Heart right ventricle (tissue), 16 donors: Measurements from ENCODE around the gene NEDD4L. TPM values are rescaled to one million over a fixed set of nuclear protein-coding genes. Genes with fewer than 3 reads are reported as not detected.

ENCODE experiments used
- ATAC-seq, 8 donors: fragments of 200-7000 bp; cut with Tn5 transposase; one replicate each; pipeline ENCODE4 v1.9.1; 2020; ENCODE audit warnings: mild to moderate bottlenecking in 8 of 8, moderate library complexity in 8 of 8, moderate number of reproducible peaks in 1 of 8
- DNase-seq, 2 donors: peaks; one replicate each; pipeline ENCODE4 v3.0.0-alpha.2; 2020
- H3K27ac ChIP-seq, 10 donors: fragments of 200-600 bp; sonication (generic) in 2 of 10; one replicate each; pipeline versions ENCODE4 v1.5.0 to v1.8.0; 2020 to 2022; ENCODE audit warnings: mild to moderate bottlenecking in 3 of 10
- H3K27me3 ChIP-seq, 7 donors: fragments of 200-600 bp; one replicate each; pipeline ENCODE4 v1.8.0; 2021 to 2022; ENCODE audit warnings: mild to moderate bottlenecking in 2 of 7
- H3K36me3 ChIP-seq, 9 donors: fragments of 200-600 bp; sonication (generic) in 1 of 9; one replicate each; pipeline versions ENCODE4 v1.5.0 to v1.8.0; 2020 to 2022; ENCODE audit warnings: mild to moderate bottlenecking in 2 of 9
- H3K4me1 ChIP-seq, 9 donors: fragments of 200-600 bp; sonication (generic) in 1 of 9; one replicate each; pipeline versions ENCODE4 v1.5.0 to v1.8.0; 2020 to 2022; ENCODE audit warnings: mild to moderate bottlenecking in 4 of 9
- H3K4me3 ChIP-seq, 10 donors: fragments of 200-600 bp; sonication (generic) in 2 of 10; one replicate each; pipeline versions ENCODE4 v1.5.0 to v1.8.0; 2020 to 2022; ENCODE audit warnings: mild to moderate bottlenecking in 7 of 10, moderate library complexity in 2 of 10
- H3K9me3 ChIP-seq, 11 donors: fragments of 200-600 bp in 10 of 11; sonication (generic) in 2 of 11; one replicate each; pipeline versions ENCODE4 v1.5.0 to v1.8.0; 2013 to 2022; ENCODE audit warnings: mild to moderate bottlenecking in 2 of 11, control low read depth in 1 of 11, moderate library complexity in 1 of 11
- CTCF ChIP-seq, 9 donors: fragments of 200-600 bp; sonication (generic) in 2 of 9; IDR thresholded peaks; one replicate each; pipeline versions ENCODE4 v1.5.0 to v1.8.0; 2021 to 2022; ENCODE audit warnings: antibody characterized with exemption in 9 of 9, mild to moderate bottlenecking in 5 of 9, moderate library complexity in 1 of 9
- WGBS, 2 donors: extraction: QIAGEN DNeasy Blood & Tissue Kit; methylation state at CpG; one replicate each; pipeline ENCODE4 v1.1.7; 2013; ENCODE audit warnings: inconsistent platforms in 1 of 2; 5-methylcytosine and 5-hydroxymethylcytosine counted together
- intact Hi-C, 10 donors: fragments of 100-400 bp; cut with DNase I; formaldehyde crosslinking; loops; one replicate each; pipeline versions ENCODE4 v1.11.1 to v1.14.2; 2022
- polyA plus RNA-seq, 2 donors: library from polyadenylated mRNA; stranded (reverse); fragments of 200-250 nt; gene quantifications; one replicate each; pipeline ENCODE4 v1.2.3, GENCODE V29; 2013
- total RNA-seq, 10 donors: library from RNA; stranded (reverse); fragmentation: NEBNext Ultra II Directional in 3 of 10; extraction: Animal tissue kit (Norgen Biotek cat#: 25700) in 3 of 10; gene quantifications; one replicate each; pipeline versions ENCODE4 v1.2.1 to v1.2.4, GENCODE V29; 2021 to 2023
- donor health status: Arrhythmogenic right ventricular cardiomyopathy.
- donor health status: ischemic (EF 13 %, LVEDD 7.1; RV severe dilation, severe dysfunction).
- donor health status: healthy with polysubstance abuse.
- donor health status: DM: no; HTN: yes; CAD: no.
- donor health status: DM: no; HTN: no; CAD: no.
- donor health status: ischemic (EF 25% LVEDD 6.9; RV normal size, moderate dysfunction).
- donor health status: ischemic (EF 25% LVEDD 5.7; RV mildly dilated, moderate dysfunction).
- donor health status: healthy.
- donor health status: DM: yes; HTN: yes; CAD: no.
- donor health status: Ischemic cardiomyopathy.
- donor health status: ischemic (EF 35%, LVEDD 5.7; RV mildly dilated, moderate dysfunction).
- donor health status: nonischemic (EF 11% LVEDD 7.7; RV severe dilation, severe dysfunction).
- donor health status: DM: yes; HTN: yes; CAD: no.
- donor health status: PGD.
- donor health status: ischemic (EF 29% LVEDD 5.4; RV normal size, mild dysfunction).
- donor health status: nonischemic (EF 23%, LVEDD 6.1; RV moderate dilation, normal function).

The NEDD4L gene
- total and polyA plus RNA-seq, 12 donors: 9.6 to 67.1 (median 49.4) TPM

- DNase-seq (no peak), ATAC-seq (no peak)
- intact Hi-C loops: loop anchor here in 3 of 10 donors (5.0 to 10.0 kb wide), 4 partner anchors 47 to 137 kb away; no protein-coding TSS in a partner anchor
- WGBS, 2 donors: 90 to 91% methylated on average over 6 of the region's 6 CpGs
- Histone ChIP-seq H3K27ac (no peak overlapping the region), H3K36me3 (no peaks in the 10 kb centered on the region), H3K4me3 (no peak overlapping the region), H3K9me3 (no peaks in the 10 kb centered on the region), H3K27me3 (no peaks in the 10 kb centered on the region), H3K4me1 (peaks cover 0 to 23% (median 0%) of the 10 kb centered on the region in 9 donors)
- TF ChIP-seq CTCF (IDR thresholded peaks at IDR 0.05): no peak
Observed at GRCh38 chr18:58187674-58188073, 143.6 kb downstream of the NEDD4L start.

GRCh38 chr18:58188996-58189395 lies 145.0 kb downstream of the NEDD4L start:
- H3K36me3 ChIP-seq: no peaks in the 10 kb centered on the region
- peaks cover 0 to 5% (median 0%) of the 10 kb centered on the region in 7 donors for H3K27me3 ChIP-seq
- H3K4me3 ChIP-seq: no peak overlapping the region
- no peak for TF ChIP-seq CTCF (IDR thresholded peaks at IDR 0.05)
- WGBS, 2 donors: 61 to 78% methylated on average over 5 of the region's 5 CpGs
- H3K9me3 ChIP-seq: no peaks in the 10 kb centered on the region
- DNase-seq (no peak), ATAC-seq (peak in 1 of 8 donors; percentile 11)
- intact Hi-C loops: loop anchor here in 3 of 10 donors (5.0 to 10.0 kb wide), 4 partner anchors 46 to 136 kb away; no protein-coding TSS in a partner anchor
- H3K4me1 ChIP-seq: peaks cover 0 to 28% (median 0%) of the 10 kb centered on the region in 9 donors
- H3K27ac ChIP-seq: peak overlapping the region in 2 of 10 donors; percentile 7 to 34

GRCh38 chr18:58190842-58191530 lies 147.0 kb downstream of the NEDD4L start:
- TF ChIP-seq CTCF (IDR thresholded peaks at IDR 0.05): no peak

GRCh38 chr18:58191626-58192025 lies 147.6 kb downstream of the NEDD4L start:
- DNase-seq (no peak), ATAC-seq (no peak)
- no peak for TF ChIP-seq CTCF (IDR thresholded peaks at IDR 0.05)
- H3K36me3 ChIP-seq: no peaks in the 10 kb centered on the region
- H3K4me1 ChIP-seq: peaks cover 0 to 49% (median 9%) of the 10 kb centered on the region in 9 donors
- H3K4me3 ChIP-seq: no peak overlapping the region
- WGBS, 2 donors: 97 to 99% methylated on average over 2 of the region's 2 CpGs
- intact Hi-C loops: loop anchor here in 4 of 10 donors (2.0 to 10.0 kb wide), 6 partner anchors 41 to 131 kb away; no protein-coding TSS in a partner anchor
- H3K27ac ChIP-seq: no peak overlapping the region
- no peaks in the 10 kb centered on the region for H3K9me3 ChIP-seq
- H3K27me3 ChIP-seq: peaks cover 0 to 23% (median 0%) of the 10 kb centered on the region in 7 donors

More at GRCh38 chr18:58190842-58191530, 147.0 kb downstream of the NEDD4L start:
- Histone ChIP-seq H3K4me3 (no peak overlapping the region), H3K27me3 (peaks cover 0 to 20% (median 0%) of the 10 kb centered on the region in 7 donors), H3K4me1 (peaks cover 0 to 48% (median 9%) of the 10 kb centered on the region in 9 donors), H3K36me3 (no peaks in the 10 kb centered on the region), H3K27ac (no peak overlapping the region), H3K9me3 (no peaks in the 10 kb centered on the region)
- intact Hi-C loops: loop anchor here in 4 of 10 donors (5.0 to 10.0 kb wide), 4 partner anchors 41 to 131 kb away; no protein-coding TSS in a partner anchor
- ATAC-seq (no peak), DNase-seq (no peak)
- WGBS, 2 donors: 84 to 88% methylated on average over 5 of the region's 5 CpGs
